GM12878 (cell line): ENCODE results near the gene SULT2B1. TPM values are rescaled to one million over a fixed set of nuclear protein-coding genes. Genes with fewer than 3 reads are reported as not detected.

Experiments used
- ATAC-seq: fragments of 200-7000 bp; cut with Tn5 transposase; 3 replicates; pipeline ENCODE4 v1.9.1; 2020; ENCODE audit warnings: mild to moderate bottlenecking, moderate library complexity
- BruUV-seq: library from RNA; stranded (reverse); fragments of 400-500 nt; replicated peaks from 2 replicates; lab custom pipeline; 2021; lab: Mats Ljungman, UMichigan
- CTCF ChIA-PET: fragments of 300-600 bp; sonication (Branson Sonifier 250); formaldehyde crosslinking; extraction: SDS; loops from one replicate; lab custom pipeline; 2021; ENCODE audit warnings: inconsistent platforms; lab: Yijun Ruan, JAX
- POLR2A ChIA-PET: fragments of 350-600 bp; formaldehyde crosslinking; extraction: SDS; loops from one replicate; lab custom pipeline; 2021; ENCODE audit warnings: inconsistent platforms; lab: Charles Lee
- RAD21 ChIA-PET: fragments of 300-600 bp; sonication (Branson Sonifier 250); formaldehyde crosslinking; loops from one replicate; lab custom pipeline; 2023; ENCODE audit warnings: antibody characterized with exemption; ENCODE audit not compliant: unreplicated experiment; lab: Charles Lee
- SMC1A ChIA-PET: fragments of 300-600 bp; sonication (Branson Sonifier 250); formaldehyde crosslinking; loops from one replicate; lab custom pipeline; 2023; ENCODE audit not compliant: unreplicated experiment, uncharacterized antibody; lab: Charles Lee
- DNase-seq: peaks from one replicate; pipeline ENCODE4 v3.0.0-alpha.2; 2011; ENCODE audit warnings: low read depth, low spot score
- FAIRE-seq: peaks from 3 replicates; lab custom pipeline; 2011; peaks lifted over from hg19 to GRCh38; lab: Jason Lieb, UNC
- H2AFZ ChIP-seq: 2 replicates; pipeline ENCODE4 v1.6.0; 2011; ENCODE audit warnings: low read depth, low read length, control low read depth; ENCODE audit not compliant: control insufficient read depth
- H3K27ac ChIP-seq: 2 replicates; pipeline ENCODE4 v1.5.1; 2011; ENCODE audit warnings: control low read depth; ENCODE audit not compliant: control insufficient read depth, insufficient read depth
- H3K27me3 ChIP-seq, 2 experiments: replicated peaks in 1 of 2; 2 replicates each; pipeline versions ENCODE4 v1.6.0 to v1.6.1; 2011; ENCODE audit warnings: low read length in 1 of 2; ENCODE audit not compliant: control insufficient read depth in 2 of 2, insufficient read depth in 2 of 2
- H3K36me3 ChIP-seq, 2 experiments: 2 replicates each; pipeline ENCODE4 v1.5.1; 2011; ENCODE audit warnings: low read length in 1 of 2; ENCODE audit not compliant: control insufficient read depth in 2 of 2, insufficient read depth in 2 of 2
- H3K4me1 ChIP-seq: 2 replicates; pipeline ENCODE4 v1.6.1; 2011; ENCODE audit warnings: mild to moderate bottlenecking, low read length, moderate library complexity, mixed read lengths; ENCODE audit not compliant: control insufficient read depth, insufficient read depth
- H3K4me2 ChIP-seq: 2 replicates; pipeline ENCODE4 v1.6.0; 2011; ENCODE audit warnings: control low read depth; ENCODE audit not compliant: control insufficient read depth, insufficient read depth
- H3K4me3 ChIP-seq: fragments of 200-600 bp; sonication (generic); 2 replicates; pipeline ENCODE4 v1.5.1; 2016
- H3K79me2 ChIP-seq: 2 replicates; pipeline ENCODE4 v1.6.0; 2011; ENCODE audit warnings: low read length; ENCODE audit not compliant: control insufficient read depth, insufficient read depth
- H3K9ac ChIP-seq: 2 replicates; pipeline ENCODE4 v1.8.0; 2011; ENCODE audit warnings: low read length, control low read depth, mixed read lengths; ENCODE audit not compliant: control insufficient read depth, insufficient read depth
- H3K9me3 ChIP-seq: replicated peaks from 3 replicates; pipeline ENCODE4 v1.5.1; 2011; ENCODE audit warnings: mild to moderate bottlenecking, low read length; ENCODE audit not compliant: control insufficient read depth, insufficient read depth
- H4K20me1 ChIP-seq: 2 replicates; pipeline ENCODE4 v1.6.0; 2011; ENCODE audit not compliant: control insufficient read depth, insufficient read depth
- ATF7 ChIP-seq: fragments of 450-650 bp; IDR thresholded peaks from 2 replicates; pipeline ENCODE4 v1.6.1; 2016; ENCODE audit warnings: low read depth, mild to moderate bottlenecking
- BCL3 ChIP-seq: IDR thresholded peaks from 2 replicates; pipeline ENCODE4 v1.6.1; 2011; ENCODE audit warnings: borderline replicate concordance, low read depth, mild to moderate bottlenecking, moderate library complexity, low read length; ENCODE audit not compliant: insufficient read depth, poor library complexity, severe bottlenecking
- FOXM1 ChIP-seq: IDR thresholded peaks from 2 replicates; pipeline ENCODE4 v1.6.1; 2012; ENCODE audit warnings: low read depth, mild to moderate bottlenecking, inconsistent platforms, low read length, moderate library complexity
- IKZF1 ChIP-seq: fragments of 450-650 bp; conservative IDR thresholded peaks from 2 replicates; pipeline ENCODE4 v1.6.1; 2017; ENCODE audit warnings: antibody characterized with exemption, mild to moderate bottlenecking
- MEF2B ChIP-seq: fragments of 450-650 bp; IDR thresholded peaks from 2 replicates; pipeline ENCODE4 v1.6.1; 2018; ENCODE audit warnings: mild to moderate bottlenecking, moderate library complexity; ENCODE audit not compliant: partially characterized antibody, poor library complexity, severe bottlenecking
- NRF1 ChIP-seq: conservative IDR thresholded peaks from 2 replicates; pipeline ENCODE4 v1.6.1; 2011; ENCODE audit warnings: mild to moderate bottlenecking, low read depth, low read length, improper control_type of control experiment
- PML ChIP-seq: IDR thresholded peaks from 2 replicates; pipeline ENCODE4 v1.6.1; 2012; ENCODE audit warnings: low read length, inconsistent platforms
- RAD21 ChIP-seq: IDR thresholded peaks from 2 replicates; pipeline ENCODE4 v1.6.1; 2011; ENCODE audit warnings: mild to moderate bottlenecking, low read depth, low read length, moderate library complexity; ENCODE audit not compliant: insufficient read depth
- ZNF207 ChIP-seq: fragments of 450-650 bp; IDR thresholded peaks from 2 replicates; pipeline ENCODE4 v1.6.1; 2014; ENCODE audit warnings: antibody characterized with exemption, mild to moderate bottlenecking, borderline replicate concordance
- WGBS: methylation state at CpG from one replicate; pipeline ENCODE4 v1.1.6; 2016; ENCODE audit warnings: low lambda C conversion rate; ENCODE audit not compliant: insufficient replicate concordance, insufficient coverage; ENCODE audit errors: missing lambda C conversion rate; 5-methylcytosine and 5-hydroxymethylcytosine counted together
- in situ Hi-C: fragments of 300-500 bp; cut with MboI; formaldehyde crosslinking; loops from 9 replicates; pipeline ENCODE4 v1.14.3; 2018; ENCODE audit warnings: mixed read lengths
- intact Hi-C: fragments of 100-400 bp; cut with micrococcal nuclease; formaldehyde crosslinking; loops from one replicate; pipeline ENCODE4 v1.14.2; 2022; ENCODE audit not compliant: unreplicated experiment
- polyA plus RNA-seq, 11 experiments: library from polyadenylated mRNA; depleted of rRNA in 4 of 11; unstranded in 6 of 11; stranded (reverse) in 5 of 11; fragments of >200 nt; fragmentation: Nextera tagmentation in 4 of 11; fragmentation: Illumina TruSeq in 1 of 11; extraction: Ambion mirVana in 4 of 11; extraction: Trizol in 1 of 11; gene quantifications; 1 replicate in 1 of 11; 2 replicates in 10 of 11; pipeline versions ENCODE4 v1.2.1 to v1.2.3, GENCODE V29; 2011 to 2016; ENCODE audit warnings: inconsistent platforms in 2 of 11, missing spikeins in 2 of 11, low read depth in 1 of 11
- total RNA-seq, 4 experiments: library from RNA; depleted of rRNA in 3 of 4; stranded (reverse); fragments of >200 nt in 3 of 4; fragmentation: Illumina TruSeq in 1 of 4; extraction: Trizol in 1 of 4; gene quantifications; 2 replicates each; pipeline versions ENCODE4 v1.2.1 to v1.2.3, GENCODE V29; 2013 to 2021
- TF ChIP-seq, protein P1 (sequence below): fragments of 450-650 bp; IDR thresholded peaks from 2 replicates; pipeline ENCODE4 v1.6.1; 2017; ENCODE audit warnings: mild to moderate bottlenecking, moderate library complexity

Gene SULT2B1
- total and polyA plus RNA-seq, 10 of the 15 experiments (the other 5 are each of a cell fraction or from before 2014, with no cell fraction given), result 0.11 to 0.14 TPM; not detected in 8

- TF ChIP-seq BCL3 (peak; percentile 26), ATF7 (0 out of 2 replicates have a peak, but pooled peaks have one; percentile 12), NRF1 (0 out of 2 replicates have a peak, but pooled peaks have one; percentile 19), RAD21 (no peak), MEF2B (peak; percentile 85), PML (no peak; the same call in 1 of the 2 replicates), FOXM1 (no peak)
Measured at GRCh38 chr19:48634424-48635262, 82.7 kb downstream of the SULT2B1 start (continued).

DNA sequence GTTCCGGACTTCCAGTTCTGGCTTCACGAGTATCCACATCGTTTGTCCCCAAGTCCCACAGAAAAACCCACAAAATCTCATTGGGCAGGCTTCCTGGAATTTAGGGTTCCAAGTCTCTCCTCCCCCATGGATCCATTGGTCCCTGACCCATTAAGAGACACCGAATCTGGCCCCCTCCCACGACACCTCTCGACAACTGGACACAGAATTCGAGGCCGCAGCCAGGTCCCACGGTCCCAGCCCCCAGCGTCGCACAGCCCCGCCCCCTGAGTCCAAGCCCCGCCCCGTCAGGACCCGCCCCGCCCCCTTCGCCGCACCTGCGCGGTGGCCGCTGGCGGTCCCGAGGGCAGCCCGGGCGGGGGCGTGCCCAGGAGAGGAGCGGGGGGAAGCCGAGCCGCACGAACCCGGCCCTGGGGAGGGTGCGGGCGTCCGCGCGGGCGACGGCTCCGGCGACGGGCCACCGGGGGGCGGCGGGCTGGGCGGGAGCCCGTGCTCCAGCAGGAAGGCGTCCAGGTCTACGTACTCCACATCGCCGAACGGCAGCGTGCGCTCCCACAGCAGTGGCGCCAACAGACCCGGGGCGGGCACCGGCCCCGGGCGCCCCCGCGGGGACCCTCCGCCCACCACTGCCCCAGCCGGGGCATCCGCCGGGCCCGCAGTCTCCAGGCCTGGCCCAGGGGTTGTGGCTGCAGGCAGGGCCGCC, 83.4 kb downstream of the SULT2B1 start:
- in situ Hi-C loops, result loop anchor here (25.0 kb wide), 1 partner anchor 1252 kb away; the partner anchor contains the start of genes AKT1S1, IL4I1 and TBC1D17
- intact Hi-C loops, result loop anchor here (10.0 kb wide), 1 partner anchor 329 kb away; the partner anchor contains the start of gene FTL
- Histone ChIP-seq H4K20me1 (no peaks in the 10 kb centered on the region), H3K4me1 (peaks cover 28% of the 10 kb centered on the region), H3K4me2 (peak overlapping the region; percentile 92), H2AFZ (peak overlapping the region; percentile 64), H3K9me3 (no peaks in the 10 kb centered on the region), H3K36me3 (peaks cover 0 to 3% of the 10 kb centered on the region in 2 experiments; a peak in 2 of 4 replicates), H3K27me3 (no peaks in the 10 kb centered on the region), H3K79me2 (peaks cover 5% of the 10 kb centered on the region), H3K27ac (peak overlapping the region; percentile 79), H3K9ac (peak overlapping the region; percentile 79), H3K4me3 (peak overlapping the region; percentile 89)
- FAIRE-seq, result no peak
- WGBS, result 2% methylated on average over 24 of the region's 67 CpGs
- SMC1A ChIA-PET, result interaction anchor here (2.8 kb wide), 1 partner anchor 12 kb away, joined by 22 read pairs; no protein-coding TSS in a partner anchor
- RAD21 ChIA-PET, result interaction anchor here (2.7 kb wide), 1 partner anchor 11 kb away, joined by 10 read pairs; no protein-coding TSS in a partner anchor
- peak; percentile 42 for ATAC-seq
- POLR2A ChIA-PET, result interaction anchor here (0.6 to 3.3 kb wide), 3 partner anchors 9 to 18 kb away, joined by 5 to 62 read pairs (median 8); partner anchors contain the start of genes RPL18 and SPHK2
- CTCF ChIA-PET, result interaction anchor here (2.1 to 2.3 kb wide), 2 partner anchors 10 to 12 kb away, joined by 9 to 10 read pairs; partner anchors contain the start of gene CA11
- no peak for DNase-seq
- no TSS peak for BruUV-seq
- TF ChIP-seq IKZF1 (peak; percentile 12; the same call in 1 of the 2 replicates), ZNF207 (0 out of 2 replicates have a peak, but pooled peaks have one; percentile 54), BCL3 (peak; percentile 7)
- TF ChIP-seq, protein P1, sequence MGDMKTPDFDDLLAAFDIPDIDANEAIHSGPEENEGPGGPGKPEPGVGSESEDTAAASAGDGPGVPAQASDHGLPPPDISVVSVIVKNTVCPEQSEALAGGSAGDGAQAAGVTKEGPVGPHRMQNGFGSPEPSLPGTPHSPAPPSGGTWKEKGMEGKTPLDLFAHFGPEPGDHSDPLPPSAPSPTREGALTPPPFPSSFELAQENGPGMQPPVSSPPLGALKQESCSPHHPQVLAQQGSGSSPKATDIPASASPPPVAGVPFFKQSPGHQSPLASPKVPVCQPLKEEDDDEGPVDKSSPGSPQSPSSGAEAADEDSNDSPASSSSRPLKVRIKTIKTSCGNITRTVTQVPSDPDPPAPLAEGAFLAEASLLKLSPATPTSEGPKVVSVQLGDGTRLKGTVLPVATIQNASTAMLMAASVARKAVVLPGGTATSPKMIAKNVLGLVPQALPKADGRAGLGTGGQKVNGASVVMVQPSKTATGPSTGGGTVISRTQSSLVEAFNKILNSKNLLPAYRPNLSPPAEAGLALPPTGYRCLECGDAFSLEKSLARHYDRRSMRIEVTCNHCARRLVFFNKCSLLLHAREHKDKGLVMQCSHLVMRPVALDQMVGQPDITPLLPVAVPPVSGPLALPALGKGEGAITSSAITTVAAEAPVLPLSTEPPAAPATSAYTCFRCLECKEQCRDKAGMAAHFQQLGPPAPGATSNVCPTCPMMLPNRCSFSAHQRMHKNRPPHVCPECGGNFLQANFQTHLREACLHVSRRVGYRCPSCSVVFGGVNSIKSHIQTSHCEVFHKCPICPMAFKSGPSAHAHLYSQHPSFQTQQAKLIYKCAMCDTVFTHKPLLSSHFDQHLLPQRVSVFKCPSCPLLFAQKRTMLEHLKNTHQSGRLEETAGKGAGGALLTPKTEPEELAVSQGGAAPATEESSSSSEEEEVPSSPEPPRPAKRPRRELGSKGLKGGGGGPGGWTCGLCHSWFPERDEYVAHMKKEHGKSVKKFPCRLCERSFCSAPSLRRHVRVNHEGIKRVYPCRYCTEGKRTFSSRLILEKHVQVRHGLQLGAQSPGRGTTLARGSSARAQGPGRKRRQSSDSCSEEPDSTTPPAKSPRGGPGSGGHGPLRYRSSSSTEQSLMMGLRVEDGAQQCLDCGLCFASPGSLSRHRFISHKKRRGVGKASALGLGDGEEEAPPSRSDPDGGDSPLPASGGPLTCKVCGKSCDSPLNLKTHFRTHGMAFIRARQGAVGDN, result peak; percentile 59; the same call in 1 of the 2 replicates
